ENCODE measurements around the gene TCF4.
"Not testable (repeated sequence)": the region's sequence is repeated elsewhere in the genome, so short reads cannot be mapped to it uniquely, and the experiment has no call there.

The TCF4 gene

GRCh38 chr18:55475467-55475866, 112.5 kb downstream of the TCF4 start:
- DNase-seq (ENCODE audit: low read depth in 2 of 2), result no peak

GRCh38 chr18:55473560-55473959, 114.4 kb downstream of the TCF4 start:
- no peak for DNase-seq (ENCODE audit: low read depth in 2 of 2)

- no peak for DNase-seq (ENCODE audit: low read depth in 2 of 2)
Measured at GRCh38 chr18:55473058-55473457, 114.9 kb downstream of the TCF4 start.

GRCh38 chr18:55470826-55471225, 117.2 kb downstream of the TCF4 start:
- DNase-seq (ENCODE audit: low read depth in 2 of 2), result no peak

- DNase-seq (ENCODE audit: low read depth in 2 of 2), result not testable (repeated sequence)
Measured at GRCh38 chr18:55469134-55469533, 118.9 kb downstream of the TCF4 start.

- DNase-seq (ENCODE audit: low read depth in 2 of 2), result no peak
Measured at GRCh38 chr18:55466789-55467188, 121.2 kb downstream of the TCF4 start.

- no peak for DNase-seq (ENCODE audit: low read depth in 2 of 2)
Measured at GRCh38 chr18:55465313-55465712, 122.7 kb downstream of the TCF4 start.

- no peak for DNase-seq (ENCODE audit: low read depth in 2 of 2)
Measured at GRCh38 chr18:55464581-55464980, 123.4 kb downstream of the TCF4 start.

GRCh38 chr18:55462652-55463051, 125.3 kb downstream of the TCF4 start:
- no peak for DNase-seq (ENCODE audit: low read depth in 2 of 2)

- DNase-seq (ENCODE audit: low read depth in 2 of 2), result no peak
Measured at GRCh38 chr18:55461848-55462247, 126.1 kb downstream of the TCF4 start.

GRCh38 chr18:55458456-55459203, 129.4 kb downstream of the TCF4 start:
- no peak for DNase-seq (ENCODE audit: low read depth in 2 of 2)

GRCh38 chr18:55457028-55457427, 131.0 kb downstream of the TCF4 start:
- no peak for DNase-seq (ENCODE audit: low read depth in 2 of 2)

- no peak for DNase-seq (ENCODE audit: low read depth in 2 of 2)
Measured at GRCh38 chr18:55455938-55456337, 132.1 kb downstream of the TCF4 start.

- DNase-seq (ENCODE audit: low read depth in 2 of 2), result no peak
Measured at GRCh38 chr18:55453186-55453585, 134.8 kb downstream of the TCF4 start.

- DNase-seq (ENCODE audit: low read depth in 2 of 2), result no peak
Measured at GRCh38 chr18:55452123-55452611, 135.8 kb downstream of the TCF4 start.

- no peak for DNase-seq (ENCODE audit: low read depth in 2 of 2)
Measured at GRCh38 chr18:55449412-55450140, 138.4 kb downstream of the TCF4 start.

- DNase-seq (ENCODE audit: low read depth in 2 of 2), result no peak
Measured at GRCh38 chr18:55448420-55448819, 139.6 kb downstream of the TCF4 start.

GRCh38 chr18:55447672-55448018, 140.3 kb downstream of the TCF4 start:
- no peak for DNase-seq (ENCODE audit: low read depth in 2 of 2)

GRCh38 chr18:55446996-55447671, 140.9 kb downstream of the TCF4 start:
- no peak for DNase-seq (ENCODE audit: low read depth in 2 of 2)

- no peak for DNase-seq (ENCODE audit: low read depth in 2 of 2)
Measured at GRCh38 chr18:55444536-55444935, 143.5 kb downstream of the TCF4 start.

- no peak for DNase-seq (ENCODE audit: low read depth in 2 of 2)
Measured at GRCh38 chr18:55443776-55444175, 144.2 kb downstream of the TCF4 start.

- DNase-seq (ENCODE audit: low read depth in 2 of 2), result no peak
Measured at GRCh38 chr18:55442561-55442960, 145.4 kb downstream of the TCF4 start.

GRCh38 chr18:55440988-55441387, 147.0 kb downstream of the TCF4 start:
- no peak for DNase-seq (ENCODE audit: low read depth in 2 of 2)

Data from stimulated activated CD4-positive, alpha-beta T cell treated with anti-CD3 and anti-CD28 coated beads, Interleukin-12 subunit alpha, Interleukin-12 subunit beta, amount 100 ng/mL, for 24 hours (primary cell).